Right lobe of liver (tissue), 6 donors: Measurements from ENCODE around the gene ANKS1B. TPM values are rescaled to one million over a fixed set of nuclear protein-coding genes. Genes with fewer than 3 reads are reported as not detected.

ENCODE experiments used
- ATAC-seq, 4 donors: fragments of 200-7000 bp; cut with Tn5 transposase; one replicate each; pipeline ENCODE4 v1.9.1; 2020; ENCODE audit warnings: mild to moderate bottlenecking in 4 of 4, moderate library complexity in 4 of 4
- DNase-seq, 3 donors: peaks; one replicate each; pipeline ENCODE4 v3.0.0-alpha.2; 2020
- H3K27ac ChIP-seq, 3 donors: fragments of 200-600 bp; one replicate each; pipeline ENCODE4 v1.8.0; 2022
- H3K27me3 ChIP-seq, 2 donors: fragments of 200-600 bp; one replicate each; pipeline ENCODE4 v1.8.0; 2022
- H3K36me3 ChIP-seq, 4 donors: fragments of 200-600 bp; sonication (generic) in 1 of 4; one replicate each; pipeline versions ENCODE4 v1.5.1 to v1.8.0; 2017 to 2022; ENCODE audit warnings: control low read depth in 1 of 4
- H3K4me1 ChIP-seq, 4 donors: fragments of 200-600 bp; sonication (generic) in 1 of 4; one replicate each; pipeline versions ENCODE4 v1.5.1 to v1.8.0; 2017 to 2022; ENCODE audit warnings: control low read depth in 1 of 4
- H3K4me3 ChIP-seq, 3 donors: fragments of 200-600 bp; one replicate each; pipeline ENCODE4 v1.8.0; 2022
- H3K9me3 ChIP-seq, 4 donors: fragments of 200-600 bp; sonication (generic) in 1 of 4; one replicate each; pipeline versions ENCODE4 v1.5.1 to v1.8.0; 2017 to 2022; ENCODE audit warnings: control low read depth in 1 of 4
- CTCF ChIP-seq, 4 donors: fragments of 200-600 bp in 3 of 4; fragments of 450-650 bp in 1 of 4; IDR thresholded peaks; one replicate each; pipeline versions ENCODE4 v1.5.1 to v1.8.0; 2016 to 2022; ENCODE audit warnings: antibody characterized with exemption in 4 of 4, mild to moderate bottlenecking in 2 of 4
- POLR2A ChIP-seq: fragments of 450-650 bp; IDR thresholded peaks from one replicate; pipeline ENCODE4 v1.6.1; 2017; ENCODE audit warnings: antibody characterized with exemption, mild to moderate bottlenecking
- WGBS: methylation state at CpG from one replicate; pipeline ENCODE4 v1.1.6; 2018; ENCODE audit warnings: low coverage, low lambda C conversion rate; ENCODE audit not compliant: insufficient coverage; ENCODE audit errors: missing lambda C conversion rate; 5-methylcytosine and 5-hydroxymethylcytosine counted together
- intact Hi-C, 2 donors: fragments of 100-400 bp; cut with DNase I; formaldehyde crosslinking; loops; one replicate each; pipeline versions ENCODE4 v1.11.2 to v1.14.1; 2022
- total RNA-seq, 6 experiments: library from RNA; depleted of rRNA in 2 of 6; stranded (reverse); fragments of >200 nt in 2 of 6; fragmentation: NEBNext Ultra II Directional in 3 of 6; extraction: Animal tissue kit (Norgen Biotek cat#: 25700) in 3 of 6; gene quantifications; one replicate each; pipeline versions ENCODE4 v1.1.0 to v1.2.4, GENCODE V29; 2016 to 2023
- donor health status: DM: no; HTN: yes; CAD: no.
- donor health status: DM: no; HTN: no; CAD: no.
- donor health status: DM: no; HTN: no; CAD: no.
- donor health status: DM: no; HTN: yes; CAD: no.
- donor health status: DM: no; HTN: yes; CAD: no.

The ANKS1B gene
- total RNA-seq, 6 experiments from 2014 or later: 0.17 to 1.9 (median 0.44) TPM; not detected in 1

DNA sequence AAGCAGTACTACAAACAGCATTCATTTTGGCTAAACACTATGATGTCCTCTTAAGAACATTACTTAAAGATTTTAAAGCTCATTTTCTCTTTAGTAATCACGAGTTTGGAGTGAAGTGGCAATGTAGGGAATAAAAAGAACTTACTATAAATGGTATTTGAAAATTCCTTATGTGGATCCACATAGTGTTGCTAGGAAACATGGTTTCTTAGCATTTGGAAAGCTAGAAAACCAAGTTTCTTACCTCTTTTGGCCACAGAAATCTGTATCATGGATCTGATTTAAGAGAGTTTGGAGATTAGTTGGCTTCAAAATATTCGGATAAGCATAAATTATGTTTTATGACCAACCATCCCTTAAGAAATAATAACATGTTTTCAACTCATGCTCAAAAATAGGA, 674.9 kb downstream of the ANKS1B start:
- ATAC-seq: no peak
- no peaks in the 10 kb centered on the region for H3K27me3 ChIP-seq
- H3K4me3 ChIP-seq: no peak overlapping the region
- H3K36me3 ChIP-seq: no peaks in the 10 kb centered on the region
- TF ChIP-seq CTCF (IDR thresholded peaks at IDR 0.05) (no peak), POLR2A (no peak)
- no peaks in the 10 kb centered on the region for H3K4me1 ChIP-seq
- no peak overlapping the region for H3K27ac ChIP-seq
- WGBS: 30% methylated on average over 2 of the region's 2 CpGs
- intact Hi-C loops: no loop called here
- H3K9me3 ChIP-seq: peaks cover 0 to 4% (median 0%) of the 10 kb centered on the region in 4 donors
- DNase-seq: no peak

DNA sequence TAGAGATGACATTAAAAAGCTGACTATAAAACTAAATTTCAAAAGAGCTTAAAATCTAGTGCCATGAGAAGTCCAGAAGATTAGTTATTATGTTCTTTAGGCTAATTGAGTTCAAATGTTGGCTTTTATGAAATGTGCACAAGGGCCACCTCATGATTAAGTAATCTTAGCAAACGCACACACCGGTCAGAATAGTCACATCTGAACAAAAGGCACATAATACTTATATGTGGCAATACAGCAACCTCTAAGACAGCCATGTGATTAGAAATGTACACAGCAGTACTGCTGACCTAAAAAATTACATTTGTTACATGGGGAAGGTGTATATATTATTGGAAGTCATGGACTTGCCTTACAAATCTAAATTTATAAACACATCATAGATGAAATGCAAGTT, 681.9 kb downstream of the ANKS1B start:
- ATAC-seq: no peak

GRCh38 chr12:99287136-99287535, 697.6 kb downstream of the ANKS1B start:
- no peaks in the 10 kb centered on the region for H3K27me3 ChIP-seq
- 60% methylated on average over 1 of the region's 1 CpG for whole genome bisulfite sequencing
- DNase-seq: no peak
- H3K4me1 ChIP-seq: no peaks in the 10 kb centered on the region
- H3K27ac ChIP-seq: no peak overlapping the region
- TF ChIP-seq CTCF (IDR thresholded peaks at IDR 0.05): no peak
- no peak for TF ChIP-seq POLR2A
- no peak overlapping the region for H3K4me3 ChIP-seq
- H3K36me3 ChIP-seq: no peaks in the 10 kb centered on the region
- intact Hi-C loops: no loop called here
- no peaks in the 10 kb centered on the region for H3K9me3 ChIP-seq
- ATAC-seq: no peak

More for the DNA sequence above, 681.9 kb downstream of the ANKS1B start:
- H3K4me1 ChIP-seq: no peaks in the 10 kb centered on the region
- DNase-seq: no peak
- no peaks in the 10 kb centered on the region for H3K9me3 ChIP-seq
- WGBS: 35% methylated on average over 2 of the region's 2 CpGs
- intact Hi-C loops: no loop called here
- no peak overlapping the region for H3K27ac ChIP-seq
- no peaks in the 10 kb centered on the region for H3K36me3 ChIP-seq
- H3K27me3 ChIP-seq: no peaks in the 10 kb centered on the region
- TF ChIP-seq POLR2A (no peak), CTCF (IDR thresholded peaks at IDR 0.05) (no peak)
- no peak overlapping the region for H3K4me3 ChIP-seq

- no peaks in the 10 kb centered on the region for H3K4me1 ChIP-seq
- H3K4me3 ChIP-seq: no peak overlapping the region
- intact Hi-C loops: no loop called here
- WGBS: 44% methylated on average over 1 of the region's 1 CpG
- DNase-seq: no peak
- no peak overlapping the region for H3K27ac ChIP-seq
- no peaks in the 10 kb centered on the region for H3K27me3 ChIP-seq
- H3K9me3 ChIP-seq: no peaks in the 10 kb centered on the region
- no peak for ATAC-seq
- no peaks in the 10 kb centered on the region for H3K36me3 ChIP-seq
- TF ChIP-seq CTCF (IDR thresholded peaks at IDR 0.05) (no peak), POLR2A (no peak)
Observed at GRCh38 chr12:99284161-99284560, 700.6 kb downstream of the ANKS1B start.

DNA sequence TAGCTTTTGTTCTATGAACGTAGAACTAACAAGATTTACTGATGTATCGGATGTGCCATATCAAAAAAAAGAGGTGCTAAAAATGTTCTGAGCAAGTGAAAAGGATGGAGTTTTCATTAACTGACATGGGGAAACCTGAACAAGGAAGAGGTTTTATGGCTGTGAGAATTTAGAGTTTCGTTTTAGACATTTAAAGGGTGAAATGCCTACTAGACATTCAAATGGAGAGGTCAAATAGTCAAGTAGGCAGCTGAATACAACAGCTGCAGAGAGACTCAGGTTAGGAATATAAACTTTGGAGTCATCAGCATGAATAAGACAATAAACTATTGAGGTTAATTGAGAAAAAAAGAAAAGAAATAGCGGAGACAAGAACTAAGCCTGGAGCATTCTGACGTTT, 702.1 kb downstream of the ANKS1B start:
- no peaks in the 10 kb centered on the region for H3K9me3 ChIP-seq
- DNase-seq (no peak), ATAC-seq (no peak)
- H3K4me3 ChIP-seq: no peak overlapping the region
- no peaks in the 10 kb centered on the region for H3K4me1 ChIP-seq
- H3K36me3 ChIP-seq: no peaks in the 10 kb centered on the region
- H3K27me3 ChIP-seq: no peaks in the 10 kb centered on the region
- 54% methylated on average over 5 of the region's 5 CpGs for WGBS
- intact Hi-C loops: no loop called here
- no peak overlapping the region for H3K27ac ChIP-seq
- TF ChIP-seq CTCF (IDR thresholded peaks at IDR 0.05) (no peak), POLR2A (no peak)
